K562 (cell line): ENCODE data around the gene UBE2D2. TPM values are rescaled to one million over a fixed set of nuclear protein-coding genes. Genes with fewer than 3 reads are reported as not detected.

Experiments used
- ARID3B ChIP-seq: fragments of 250-450 bp; sonication (Bioruptor Pico); IDR thresholded peaks from 2 replicates; pipeline ENCODE4 v1.4.0; 2020; ENCODE audit warnings: borderline replicate concordance
- CHD1 ChIP-seq: fragments of 200-600 bp; sonication (generic); IDR thresholded peaks from one replicate; pipeline ENCODE4 v1.6.1; 2012; ENCODE audit warnings: mild to moderate bottlenecking, moderate library complexity, low read length, inconsistent platforms
- CHD4 ChIP-seq: fragments of 200-600 bp; sonication (generic); IDR thresholded peaks from 3 replicates; pipeline ENCODE4 v1.6.1; 2012; ENCODE audit warnings: low read depth, mild to moderate bottlenecking, mixed read lengths, low read length, inconsistent platforms; ENCODE audit not compliant: insufficient read depth, insufficient replicate concordance, poor library complexity, severe bottlenecking
- CXXC5 ChIP-seq: fragments of 250-450 bp; sonication (Bioruptor Pico); IDR thresholded peaks from 2 replicates; pipeline ENCODE4 v1.8.0; 2022; ENCODE audit warnings: inconsistent platforms, mild to moderate bottlenecking, moderate library complexity
- E2F6 ChIP-seq, 2 experiments: IDR thresholded peaks; 2 replicates each; pipeline ENCODE4 v1.6.1; 2011; ENCODE audit warnings: borderline replicate concordance in 1 of 2, control low read depth in 1 of 2, low read depth in 1 of 2, low read length in 1 of 2, mild to moderate bottlenecking in 1 of 2, mixed read lengths in 1 of 2, moderate library complexity in 1 of 2; ENCODE audit not compliant: insufficient read depth in 1 of 2, insufficient read length in 1 of 2, poor library complexity in 1 of 2, severe bottlenecking in 1 of 2; ENCODE audit errors: extremely low read depth in 1 of 2
- EP300 ChIP-seq: IDR thresholded peaks from 2 replicates; pipeline ENCODE4 v1.6.1; 2012; ENCODE audit warnings: low read length, improper control_type of control experiment
- ERF ChIP-seq: fragments of 450-650 bp; formaldehyde crosslinking; IDR thresholded peaks from 2 replicates; pipeline ENCODE4 v1.4.0; 2020; ENCODE audit warnings: mild to moderate bottlenecking, mixed read lengths
- FOSL1 ChIP-seq: fragments of 200-800 bp; sonication (Bioruptor generic); conservative IDR thresholded peaks from 2 replicates; pipeline ENCODE4 v1.6.1; 2016; ENCODE audit warnings: missing genetic modification characterization, missing compliant biosample characterization
- KAT8 ChIP-seq: fragments of 450-650 bp; IDR thresholded peaks from 2 replicates; pipeline ENCODE4 v1.6.1; 2016; ENCODE audit warnings: low read depth, mild to moderate bottlenecking
- KDM5B ChIP-seq: fragments of 200-600 bp; sonication (generic); IDR thresholded peaks from 2 replicates; pipeline ENCODE4 v1.6.1; 2012; ENCODE audit warnings: low read depth, mild to moderate bottlenecking, moderate library complexity, low read length, control low read depth, inconsistent platforms; ENCODE audit not compliant: insufficient replicate concordance
- PYGO2 ChIP-seq: fragments of 450-650 bp; IDR thresholded peaks from 2 replicates; pipeline ENCODE4 v1.6.1; 2016; ENCODE audit warnings: mild to moderate bottlenecking, missing genetic modification characterization, moderate library complexity, missing compliant biosample characterization
- RBM14 ChIP-seq: fragments of 200-400 bp; formaldehyde crosslinking; IDR thresholded peaks from 2 replicates; pipeline ENCODE4 v1.6.1; 2018; ENCODE audit warnings: low read depth, mild to moderate bottlenecking, low read length, moderate library complexity, borderline replicate concordance; ENCODE audit not compliant: insufficient read depth
- RFX5 ChIP-seq: IDR thresholded peaks from 2 replicates; pipeline ENCODE4 v1.6.1; 2011; ENCODE audit warnings: low read depth, mild to moderate bottlenecking, improper control_type of control experiment, low read length
- SP1 ChIP-seq: sonication (generic); formaldehyde crosslinking; IDR thresholded peaks from 2 replicates; pipeline ENCODE4 v1.8.1; 2022; ENCODE audit warnings: mild to moderate bottlenecking, missing genetic modification reagents
- TSHZ1 ChIP-seq: fragments of 250-450 bp; sonication (Bioruptor Pico); IDR thresholded peaks from 2 replicates; pipeline ENCODE4 v1.4.0; 2020; ENCODE audit warnings: mild to moderate bottlenecking, moderate library complexity
- ZC3H11A ChIP-seq: IDR thresholded peaks from 2 replicates; pipeline ENCODE4 v1.6.1; 2012; ENCODE audit warnings: low read depth, low read length, improper control_type of control experiment
- ZNF589 ChIP-seq: fragments of 200-800 bp; sonication (Bioruptor generic); IDR thresholded peaks from 2 replicates; pipeline ENCODE4 v1.6.1; 2016; ENCODE audit warnings: low read depth, missing genetic modification characterization, missing compliant biosample characterization
- ZNF740 ChIP-seq, 3 experiments: fragments of 200-800 bp in 1 of 3; sonication (Bioruptor generic) in 1 of 3; sonication (generic) in 1 of 3; formaldehyde crosslinking in 1 of 3; IDR thresholded peaks; 2 replicates each; pipeline versions ENCODE4 v1.6.1 to v1.8.0; 2016 to 2022; ENCODE audit warnings: mild to moderate bottlenecking in 2 of 3, missing compliant biosample characterization in 2 of 3, missing genetic modification characterization in 2 of 3, missing genetic modification reagents in 1 of 3
- polyA plus RNA-seq, 8 experiments: library from polyadenylated mRNA; depleted of rRNA in 4 of 8; stranded (reverse) in 5 of 8; unstranded in 3 of 8; fragments of >200 nt; fragmentation: Nextera tagmentation in 2 of 8; fragmentation: Illumina TruSeq in 1 of 8; extraction: Ambion mirVana in 2 of 8; extraction: Trizol in 1 of 8; gene quantifications; 2 replicates each; pipeline versions ENCODE4 v1.2.1 to v1.2.3, GENCODE V29; 2011 to 2014; ENCODE audit warnings: inconsistent platforms in 1 of 8, missing spikeins in 1 of 8
- total RNA-seq, 7 experiments: library from RNA; depleted of rRNA in 6 of 7; stranded (reverse); fragments of >200 nt in 6 of 7; fragmentation: Illumina TruSeq in 2 of 7; extraction: Trizol in 2 of 7; gene quantifications; 2 replicates each; pipeline versions ENCODE4 v1.2.1 to v1.2.3, GENCODE V29; 2011 to 2021; ENCODE audit warnings: low replicate concordance in 1 of 7

The UBE2D2 gene
- total and polyA plus RNA-seq, 9 of the 15 experiments (the other 6 are each of a cell fraction or from before 2014, with no cell fraction given): 53.6 to 198 (median 122) TPM

- TF ChIP-seq FOSL1 (tag) (no peak), ERF (CRISPR knock-in tag) (0 out of 2 replicates have a peak, but pooled peaks have one; percentile 44), ARID3B (CRISPR knock-in tag) (0 out of 2 replicates have a peak, but pooled peaks have one; percentile 67), CHD1 (peak; percentile 4), ZNF740 (CRISPR knock-in tag; IDR thresholded peaks at IDR 0.05) (no peak), ZNF740 (tag; IDR thresholded peaks at IDR 0.05) (no peak), RBM14 (0 out of 2 replicates have a peak, but pooled peaks have one; percentile 5), RFX5 (no peak), ZNF589 (no peak), PYGO2 (tag) (no peak), TSHZ1 (CRISPR knock-in tag) (no peak), CHD4 (no peak), KAT8 (no peak), SP1 (peak; percentile 30; the same call in 1 of the 2 replicates), ZC3H11A (no peak), E2F6 (IDR thresholded peaks at IDR 0.05; ENCODE audit: borderline replicate concordance in 1 of 2, extremely low read depth in 1 of 2, insufficient read depth in 1 of 2, insufficient read length in 1 of 2, low read depth in 1 of 2, low read length in 1 of 2, poor library complexity in 1 of 2, severe bottlenecking in 1 of 2) (no peak), EP300 (no peak), CXXC5 (CRISPR knock-in tag) (no peak; the same call in 1 of the 2 replicates), KDM5B (peak; percentile 4)
Measured at GRCh38 chr5:139638090-139638735, 77.1 kb downstream of the UBE2D2 start (continued).
